ENCODE measurements around the gene CLEC4E. TPM values are rescaled to one million over a fixed set of nuclear protein-coding genes. Genes with fewer than 3 reads are reported as not detected.
"Not testable (repeated sequence)": the region's sequence is repeated elsewhere in the genome, so short reads cannot be mapped to it uniquely, and the experiment has no call there.

The CLEC4E gene
- total and polyA plus RNA-seq, 2 experiments from 2014 or later, result not detected

- H3K9me3 ChIP-seq (ENCODE audit: low read depth); H3K4me3 ChIP-seq; H3K79me2 ChIP-seq; H2AFZ ChIP-seq; DNase-seq (ENCODE audit: low spot score); H3K9me2 ChIP-seq (replicated peaks; ENCODE audit: insufficient read depth); H3K27me3 ChIP-seq; H4K20me1 ChIP-seq (ENCODE audit: insufficient read depth, poor library complexity, severe bottlenecking); H3K4me2 ChIP-seq; H3K36me3 ChIP-seq (replicated peaks; ENCODE audit: insufficient read depth, low read depth); H3K4me1 ChIP-seq (ENCODE audit: insufficient read depth); H3K27ac ChIP-seq: not testable (repeated sequence)
- 91% methylated on average over 4 of the region's 4 CpGs for WGBS (ENCODE audit: low lambda C conversion rate, missing lambda C conversion rate)
Measured at GRCh38 chr12:8495671-8496070, 45.0 kb downstream of the CLEC4E start.

GRCh38 chr12:8493084-8493483 is 47.6 kb downstream of the CLEC4E start:
- Histone ChIP-seq H3K4me2 (no peak overlapping the region), H3K36me3 (replicated peaks; ENCODE audit: insufficient read depth, low read depth) (no peaks in the 10 kb centered on the region), H3K4me1 (ENCODE audit: insufficient read depth) (no peaks in the 10 kb centered on the region), H4K20me1 (ENCODE audit: insufficient read depth, poor library complexity, severe bottlenecking) (no peaks in the 10 kb centered on the region), H3K9me3 (ENCODE audit: low read depth) (no peaks in the 10 kb centered on the region), H3K4me3 (no peak overlapping the region), H2AFZ (no peak overlapping the region), H3K27me3 (no peaks in the 10 kb centered on the region), H3K27ac (no peak overlapping the region), H3K9me2 (replicated peaks; ENCODE audit: insufficient read depth) (no peaks in the 10 kb centered on the region), H3K79me2 (no peaks in the 10 kb centered on the region)
- WGBS (ENCODE audit: low lambda C conversion rate, missing lambda C conversion rate), result 44% methylated on average over 2 of the region's 2 CpGs
- TF ChIP-seq EZH2phosphoT487 (IDR thresholded peaks at IDR 0.05; ENCODE audit: low read depth, severe bottlenecking, unreplicated experiment) (no peak), CTCF (IDR thresholded peaks at IDR 0.05; ENCODE audit: poor library complexity) (no peak), EZH2 (IDR thresholded peaks at IDR 0.05; ENCODE audit: borderline replicate concordance) (no peak)
- DNase-seq (ENCODE audit: low spot score), result no peak

DNA sequence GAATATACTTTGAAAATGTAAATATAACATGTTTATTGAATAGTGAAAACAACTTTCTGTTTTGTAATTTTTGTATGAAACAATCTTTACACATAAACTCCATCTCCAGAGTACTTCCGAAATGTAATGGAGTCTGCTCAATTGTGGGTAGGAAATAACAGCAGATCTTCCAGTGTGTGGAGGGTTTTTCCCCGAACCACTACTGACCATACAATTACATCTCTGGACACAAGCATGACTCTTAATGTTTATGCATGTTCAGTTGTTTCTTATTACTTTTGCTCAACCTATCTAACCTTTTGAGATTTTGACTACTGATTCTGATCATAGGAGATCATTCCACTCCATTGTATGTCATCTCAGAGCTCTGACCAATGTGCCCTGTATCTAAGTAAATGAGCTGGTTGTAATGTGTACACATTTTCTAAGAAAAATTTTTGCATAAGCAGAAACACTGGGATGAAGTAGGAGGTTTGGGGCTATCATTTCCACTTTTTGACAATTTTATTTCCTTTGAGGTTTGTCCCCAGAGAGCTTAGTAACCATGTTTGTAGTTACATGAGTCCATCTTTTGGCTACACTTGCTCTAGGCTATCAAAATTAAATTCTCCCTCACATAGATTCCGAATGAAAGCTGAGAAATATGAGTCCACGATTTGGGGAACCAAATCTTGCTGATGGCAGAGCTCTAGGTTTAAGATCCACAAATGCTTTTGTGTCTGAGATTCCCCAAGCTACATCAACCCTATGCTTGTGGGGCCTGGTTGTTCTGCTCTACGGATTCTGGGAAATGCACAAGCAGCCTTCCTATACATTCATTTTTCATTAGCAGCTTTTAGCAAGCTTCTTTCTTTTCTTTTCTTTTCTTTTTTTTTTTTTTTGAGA is 48.8 kb downstream of the CLEC4E start:
- Histone ChIP-seq H3K4me3 (no peak overlapping the region), H4K20me1 (ENCODE audit: insufficient read depth, poor library complexity, severe bottlenecking) (no peaks in the 10 kb centered on the region), H2AFZ (no peak overlapping the region), H3K27me3 (no peaks in the 10 kb centered on the region), H3K27ac (no peak overlapping the region), H3K9me3 (ENCODE audit: low read depth) (no peaks in the 10 kb centered on the region), H3K36me3 (replicated peaks; ENCODE audit: insufficient read depth, low read depth) (no peaks in the 10 kb centered on the region), H3K79me2 (no peaks in the 10 kb centered on the region), H3K9me2 (replicated peaks; ENCODE audit: insufficient read depth) (no peaks in the 10 kb centered on the region), H3K4me2 (no peak overlapping the region), H3K4me1 (ENCODE audit: insufficient read depth) (no peaks in the 10 kb centered on the region)
- no peak for TF ChIP-seq EZH2phosphoT487 (IDR thresholded peaks at IDR 0.05; ENCODE audit: low read depth, severe bottlenecking, unreplicated experiment)
- 87% methylated on average over 5 of the region's 5 CpGs for WGBS (ENCODE audit: low lambda C conversion rate, missing lambda C conversion rate)
- no peak for DNase-seq (ENCODE audit: low spot score)

Small RNAs within 50 kb of the gene (small RNA-seq; reads per million reads assigned to genes)
- not detected for gene RNU6-275P

Other genes with a start within 250 kb of the CLEC4E start
- gene CLEC6A, start 84.9 kb downstream of the CLEC4E start, total RNA-seq, result not detected in 2 replicates
- gene CLEC6A, start 84.9 kb downstream of the CLEC4E start, polyA plus RNA-seq, result not detected in 2 replicates
- 0.10 TPM in 1 of 2 replicates, not detected in the other for gene CLEC4D, start 27.4 kb downstream of the CLEC4E start, total RNA-seq
- not detected in 2 replicates for gene CLEC4D, start 27.4 kb downstream of the CLEC4E start, polyA plus RNA-seq
- gene AICDA, start 72.0 kb upstream of the CLEC4E start, total RNA-seq, result 0.12 and 0.23 TPM in 2 replicates
- gene AICDA, start 72.0 kb upstream of the CLEC4E start, polyA plus RNA-seq, result not detected in 2 replicates
- gene MFAP5, start 121.9 kb upstream of the CLEC4E start, total RNA-seq, result 1.7 and 1.9 TPM in 2 replicates
- gene MFAP5, start 121.9 kb upstream of the CLEC4E start, polyA plus RNA-seq, result 0.15 and 1.0 TPM in 2 replicates
- gene RIMKLB, start 157.1 kb upstream of the CLEC4E start, total RNA-seq, result 28.9 and 37.3 TPM in 2 replicates
- gene RIMKLB, start 157.1 kb upstream of the CLEC4E start, polyA plus RNA-seq, result 20.7 and 25.7 TPM in 2 replicates

Measured in hepatocyte (in vitro differentiated cells).